ENCODE data around the gene KIFAP3. TPM values are rescaled to one million over a fixed set of nuclear protein-coding genes. Genes with fewer than 3 reads are reported as not detected.

Gene KIFAP3
- total RNA-seq, 1 experiment from 2014 or later, result 2.3 TPM

DNA sequence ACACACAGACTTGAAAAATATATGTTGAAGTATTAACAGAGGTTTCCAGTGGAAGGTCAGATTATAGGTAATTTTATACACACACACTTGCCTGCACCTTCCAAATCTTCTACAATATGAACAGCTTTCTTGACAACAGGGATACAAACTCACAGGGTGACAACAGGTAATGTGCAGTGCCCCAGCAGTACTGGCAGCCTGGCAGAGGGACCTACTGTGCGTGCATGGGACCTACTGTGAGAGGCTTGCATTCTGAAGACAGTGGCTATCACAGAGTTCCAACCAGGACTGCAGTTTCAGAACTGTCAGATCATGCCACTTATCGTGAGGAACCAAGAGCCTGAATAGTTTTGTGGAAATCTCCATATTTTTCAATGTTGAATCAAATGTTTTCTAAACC is 184.6 kb downstream of the KIFAP3 start:
- H3K27ac Mint-ChIP-seq, result no peak overlapping the region
- H3K36me3 Mint-ChIP-seq, result peaks cover 11% of the 10 kb centered on the region; the same call in 1 of the 2 replicates
- peaks cover 38% of the 10 kb centered on the region for H3K4me1 Mint-ChIP-seq
- POLR2A ChIA-PET, result no interaction called here
- TF ChIP-seq ZNF121 (CRISPR knock-in tag; IDR thresholded peaks at IDR 0.05) (no peak), TEAD4 (CRISPR knock-in tag; IDR thresholded peaks at IDR 0.05) (no peak), ZNF263 (CRISPR knock-in tag; IDR thresholded peaks at IDR 0.05; ENCODE audit: low read depth) (no peak), NR1H2 (CRISPR knock-in tag; IDR thresholded peaks at IDR 0.05) (no peak), ZNF671 (CRISPR knock-in tag; IDR thresholded peaks at IDR 0.05) (no peak), IRF2 (CRISPR knock-in tag; IDR thresholded peaks at IDR 0.05; ENCODE audit: borderline replicate concordance, low read depth) (no peak), SP1 (CRISPR knock-in tag; conservative IDR thresholded peaks at IDR 0.05) (no peak), ZNF138 (CRISPR knock-in tag; conservative IDR thresholded peaks at IDR 0.05) (no peak), SMAD3 (CRISPR knock-in tag; IDR thresholded peaks at IDR 0.05; ENCODE audit: borderline replicate concordance) (no peak), ESRRA (CRISPR knock-in tag; IDR thresholded peaks at IDR 0.05; ENCODE audit: borderline replicate concordance) (no peak), ZNF219 (CRISPR knock-in tag; IDR thresholded peaks at IDR 0.05; ENCODE audit: borderline replicate concordance) (no peak), ETV6 (CRISPR knock-in tag; IDR thresholded peaks at IDR 0.05) (no peak)
- TF ChIP-seq, protein P1, sequence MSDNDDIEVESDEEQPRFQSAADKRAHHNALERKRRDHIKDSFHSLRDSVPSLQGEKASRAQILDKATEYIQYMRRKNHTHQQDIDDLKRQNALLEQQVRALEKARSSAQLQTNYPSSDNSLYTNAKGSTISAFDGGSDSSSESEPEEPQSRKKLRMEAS (CRISPR knock-in tag; IDR thresholded peaks at IDR 0.05), result no peak
- TF ChIP-seq, protein P2, sequence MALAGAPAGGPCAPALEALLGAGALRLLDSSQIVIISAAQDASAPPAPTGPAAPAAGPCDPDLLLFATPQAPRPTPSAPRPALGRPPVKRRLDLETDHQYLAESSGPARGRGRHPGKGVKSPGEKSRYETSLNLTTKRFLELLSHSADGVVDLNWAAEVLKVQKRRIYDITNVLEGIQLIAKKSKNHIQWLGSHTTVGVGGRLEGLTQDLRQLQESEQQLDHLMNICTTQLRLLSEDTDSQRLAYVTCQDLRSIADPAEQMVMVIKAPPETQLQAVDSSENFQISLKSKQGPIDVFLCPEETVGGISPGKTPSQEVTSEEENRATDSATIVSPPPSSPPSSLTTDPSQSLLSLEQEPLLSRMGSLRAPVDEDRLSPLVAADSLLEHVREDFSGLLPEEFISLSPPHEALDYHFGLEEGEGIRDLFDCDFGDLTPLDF (CRISPR knock-in tag; IDR thresholded peaks at IDR 0.05), result no peak
- no peaks in the 10 kb centered on the region for H3K9me3 Mint-ChIP-seq
- ATAC-seq, result no peak
- CTCF ChIA-PET, result no interaction called here
- no peak overlapping the region for H3K4me3 Mint-ChIP-seq
- no peaks in the 10 kb centered on the region for H3K27me3 Mint-ChIP-seq (ENCODE audit: low read depth)
- no peak for DNase-seq (ENCODE audit: low spot score)

DNA sequence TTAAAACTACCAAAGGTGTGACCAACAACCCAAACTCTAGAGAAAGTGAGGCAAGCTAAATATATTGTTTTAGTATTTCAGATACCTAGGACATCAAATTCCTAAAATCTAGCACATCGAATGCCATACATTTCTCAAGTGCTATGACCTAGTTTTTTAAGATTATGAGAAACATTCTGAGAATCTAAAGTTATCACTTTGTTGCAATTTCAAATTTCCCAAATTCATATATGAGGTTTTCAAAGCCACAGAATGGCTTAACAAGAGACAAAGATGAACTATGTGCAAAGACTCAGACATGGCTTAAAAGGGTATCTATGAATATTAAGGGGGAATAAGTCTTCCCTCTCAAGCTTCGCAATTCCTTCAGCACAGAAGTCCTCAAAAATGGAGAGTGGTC is 187.6 kb downstream of the KIFAP3 start:
- 0 out of 2 replicates have a peak, but pooled peaks cover 5% of the 10 kb centered on the region for H3K9me3 Mint-ChIP-seq
- no peak overlapping the region for H3K27ac Mint-ChIP-seq
- H3K27me3 Mint-ChIP-seq (ENCODE audit: low read depth), result no peaks in the 10 kb centered on the region
- peaks cover 22% of the 10 kb centered on the region for H3K36me3 Mint-ChIP-seq
- no peak for ATAC-seq
- CTCF ChIA-PET, result no interaction called here
- TF ChIP-seq, protein P3, sequence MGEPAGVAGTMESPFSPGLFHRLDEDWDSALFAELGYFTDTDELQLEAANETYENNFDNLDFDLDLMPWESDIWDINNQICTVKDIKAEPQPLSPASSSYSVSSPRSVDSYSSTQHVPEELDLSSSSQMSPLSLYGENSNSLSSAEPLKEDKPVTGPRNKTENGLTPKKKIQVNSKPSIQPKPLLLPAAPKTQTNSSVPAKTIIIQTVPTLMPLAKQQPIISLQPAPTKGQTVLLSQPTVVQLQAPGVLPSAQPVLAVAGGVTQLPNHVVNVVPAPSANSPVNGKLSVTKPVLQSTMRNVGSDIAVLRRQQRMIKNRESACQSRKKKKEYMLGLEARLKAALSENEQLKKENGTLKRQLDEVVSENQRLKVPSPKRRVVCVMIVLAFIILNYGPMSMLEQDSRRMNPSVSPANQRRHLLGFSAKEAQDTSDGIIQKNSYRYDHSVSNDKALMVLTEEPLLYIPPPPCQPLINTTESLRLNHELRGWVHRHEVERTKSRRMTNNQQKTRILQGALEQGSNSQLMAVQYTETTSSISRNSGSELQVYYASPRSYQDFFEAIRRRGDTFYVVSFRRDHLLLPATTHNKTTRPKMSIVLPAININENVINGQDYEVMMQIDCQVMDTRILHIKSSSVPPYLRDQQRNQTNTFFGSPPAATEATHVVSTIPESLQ (CRISPR knock-in tag; IDR thresholded peaks at IDR 0.05), result no peak
- TF ChIP-seq ZBTB21 (CRISPR knock-in tag; IDR thresholded peaks at IDR 0.05; ENCODE audit: borderline replicate concordance), result no peak
- no peak for TF ChIP-seq SOX15 (CRISPR knock-in tag; IDR thresholded peaks at IDR 0.05)
- TF ChIP-seq NR3C1 (CRISPR knock-in tag; conservative IDR thresholded peaks at IDR 0.05; ENCODE audit: low read depth), result no peak
- no peak for TF ChIP-seq TCF7 (CRISPR knock-in tag; IDR thresholded peaks at IDR 0.05; ENCODE audit: low read depth)
- no peak for TF ChIP-seq FOXJ3 (CRISPR knock-in tag; IDR thresholded peaks at IDR 0.05; ENCODE audit: borderline replicate concordance)
- no peak for TF ChIP-seq MXD4 (CRISPR knock-in tag; IDR thresholded peaks at IDR 0.05; ENCODE audit: borderline replicate concordance)
- no peak for TF ChIP-seq PRRX2 (CRISPR knock-in tag; IDR thresholded peaks at IDR 0.05)
- POLR2A ChIA-PET, result no interaction called here
- peaks cover 25% of the 10 kb centered on the region for H3K4me1 Mint-ChIP-seq
- no peak overlapping the region for H3K4me3 Mint-ChIP-seq
- no peak for DNase-seq (ENCODE audit: low spot score)

DNA sequence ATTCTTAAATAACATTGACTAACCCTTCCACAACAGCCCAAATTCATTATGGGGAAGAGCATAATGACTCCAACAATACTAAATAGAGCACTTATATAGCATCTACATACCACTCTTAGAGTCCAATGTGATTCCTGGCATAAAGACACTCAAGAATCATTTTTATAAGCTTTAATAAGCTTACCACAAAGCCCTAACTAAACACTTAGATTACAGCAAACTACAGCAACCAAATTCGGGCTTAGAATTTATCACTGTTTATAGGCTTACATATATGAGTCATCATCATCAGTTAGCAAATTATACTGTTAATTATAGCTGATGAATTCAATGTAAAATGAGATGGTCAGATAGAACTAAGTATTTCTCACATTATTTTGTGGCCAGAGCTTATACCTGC is 188.1 kb downstream of the KIFAP3 start:
- peaks cover 20% of the 10 kb centered on the region for H3K4me1 Mint-ChIP-seq
- no peak overlapping the region for H3K4me3 Mint-ChIP-seq
- TF ChIP-seq ZNF317 (CRISPR knock-in tag; IDR thresholded peaks at IDR 0.05; ENCODE audit: borderline replicate concordance, low read depth), result no peak
- TF ChIP-seq, protein P4, sequence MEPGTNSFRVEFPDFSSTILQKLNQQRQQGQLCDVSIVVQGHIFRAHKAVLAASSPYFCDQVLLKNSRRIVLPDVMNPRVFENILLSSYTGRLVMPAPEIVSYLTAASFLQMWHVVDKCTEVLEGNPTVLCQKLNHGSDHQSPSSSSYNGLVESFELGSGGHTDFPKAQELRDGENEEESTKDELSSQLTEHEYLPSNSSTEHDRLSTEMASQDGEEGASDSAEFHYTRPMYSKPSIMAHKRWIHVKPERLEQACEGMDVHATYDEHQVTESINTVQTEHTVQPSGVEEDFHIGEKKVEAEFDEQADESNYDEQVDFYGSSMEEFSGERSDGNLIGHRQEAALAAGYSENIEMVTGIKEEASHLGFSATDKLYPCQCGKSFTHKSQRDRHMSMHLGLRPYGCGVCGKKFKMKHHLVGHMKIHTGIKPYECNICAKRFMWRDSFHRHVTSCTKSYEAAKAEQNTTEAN (CRISPR knock-in tag; IDR thresholded peaks at IDR 0.05), result no peak
- no peak for TF ChIP-seq ZNF121 (CRISPR knock-in tag; IDR thresholded peaks at IDR 0.05)
- TF ChIP-seq, protein P5, sequence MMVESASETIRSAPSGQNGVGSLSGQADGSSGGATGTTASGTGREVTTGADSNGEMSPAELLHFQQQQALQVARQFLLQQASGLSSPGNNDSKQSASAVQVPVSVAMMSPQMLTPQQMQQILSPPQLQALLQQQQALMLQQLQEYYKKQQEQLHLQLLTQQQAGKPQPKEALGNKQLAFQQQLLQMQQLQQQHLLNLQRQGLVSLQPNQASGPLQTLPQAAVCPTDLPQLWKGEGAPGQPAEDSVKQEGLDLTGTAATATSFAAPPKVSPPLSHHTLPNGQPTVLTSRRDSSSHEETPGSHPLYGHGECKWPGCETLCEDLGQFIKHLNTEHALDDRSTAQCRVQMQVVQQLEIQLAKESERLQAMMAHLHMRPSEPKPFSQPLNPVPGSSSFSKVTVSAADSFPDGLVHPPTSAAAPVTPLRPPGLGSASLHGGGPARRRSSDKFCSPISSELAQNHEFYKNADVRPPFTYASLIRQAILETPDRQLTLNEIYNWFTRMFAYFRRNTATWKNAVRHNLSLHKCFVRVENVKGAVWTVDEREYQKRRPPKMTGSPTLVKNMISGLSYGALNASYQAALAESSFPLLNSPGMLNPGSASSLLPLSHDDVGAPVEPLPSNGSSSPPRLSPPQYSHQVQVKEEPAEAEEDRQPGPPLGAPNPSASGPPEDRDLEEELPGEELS (CRISPR knock-in tag; IDR thresholded peaks at IDR 0.05), result no peak
- TF ChIP-seq TP53 (CRISPR knock-in tag; IDR thresholded peaks at IDR 0.05), result no peak
- no peak for ATAC-seq
- H3K9me3 Mint-ChIP-seq, result 0 out of 2 replicates have a peak, but pooled peaks cover 5% of the 10 kb centered on the region
- ChIA-PET POLR2A (no interaction called here), CTCF (no interaction called here)
- peaks cover 26% of the 10 kb centered on the region for H3K36me3 Mint-ChIP-seq
- no peaks in the 10 kb centered on the region for H3K27me3 Mint-ChIP-seq (ENCODE audit: low read depth)
- no peak for DNase-seq (ENCODE audit: low spot score)
- no peak overlapping the region for H3K27ac Mint-ChIP-seq

Measured in WTC11 (cell line).